Mesendoderm (in vitro differentiated cells): ENCODE measurements around the gene LSM12.

Experiments used
- DNase-seq: peaks from one replicate; pipeline ENCODE4 v3.0.0; 2013
- H2AK5ac ChIP-seq: 2 replicates; pipeline ENCODE4 v1.6.1; 2013; ENCODE audit warnings: low read length, inconsistent platforms
- H2BK120ac ChIP-seq: 2 replicates; pipeline ENCODE4 v1.6.1; 2013; ENCODE audit warnings: low read depth, mild to moderate bottlenecking, low read length, moderate library complexity, mixed read lengths
- H2BK15ac ChIP-seq: replicated peaks from 2 replicates; pipeline ENCODE4 v1.6.1; 2013; ENCODE audit warnings: low read depth, mild to moderate bottlenecking, moderate library complexity
- H2BK5ac ChIP-seq: 2 replicates; pipeline ENCODE4 v1.6.1; 2013; ENCODE audit warnings: low read length, inconsistent platforms
- H3K18ac ChIP-seq: 2 replicates; pipeline ENCODE4 v1.6.1; 2013; ENCODE audit warnings: mild to moderate bottlenecking, low read length, mixed read lengths
- H3K23ac ChIP-seq: one replicate; pipeline ENCODE4 v1.6.1; 2013; ENCODE audit warnings: low read length
- H3K27ac ChIP-seq: 2 replicates; pipeline ENCODE4 v1.5.1; 2013; ENCODE audit warnings: low read depth, mild to moderate bottlenecking, inconsistent platforms, low read length, moderate library complexity
- H3K27me3 ChIP-seq: 2 replicates; pipeline ENCODE4 v1.6.1; 2013; ENCODE audit warnings: low read length, control low read depth, mild to moderate bottlenecking, inconsistent platforms; ENCODE audit not compliant: insufficient read depth, poor library complexity
- H3K36me3 ChIP-seq: 2 replicates; pipeline ENCODE4 v1.6.1; 2013; ENCODE audit warnings: low read length, inconsistent platforms; ENCODE audit not compliant: control insufficient read depth, insufficient read depth
- H3K4ac ChIP-seq: one replicate; pipeline ENCODE4 v1.6.1; 2013; ENCODE audit warnings: low read depth, mild to moderate bottlenecking, low read length, moderate library complexity
- H3K4me1 ChIP-seq: 2 replicates; pipeline ENCODE4 v1.6.1; 2013; ENCODE audit warnings: low read depth, low read length, inconsistent platforms; ENCODE audit not compliant: control insufficient read depth
- H3K4me2 ChIP-seq: 2 replicates; pipeline ENCODE4 v1.6.1; 2013; ENCODE audit warnings: low read length
- H3K4me3 ChIP-seq: 2 replicates; pipeline ENCODE4 v1.5.1; 2013; ENCODE audit warnings: mild to moderate bottlenecking, low read length
- H3K56ac ChIP-seq: one replicate; pipeline ENCODE4 v1.6.1; 2013; ENCODE audit warnings: low read length
- H3K79me1 ChIP-seq: 2 replicates; pipeline ENCODE4 v1.6.1; 2013; ENCODE audit warnings: low read length, inconsistent platforms
- H3K79me2 ChIP-seq: 2 replicates; pipeline ENCODE4 v1.6.1; 2013; ENCODE audit warnings: mild to moderate bottlenecking, low read length; ENCODE audit not compliant: control insufficient read depth, insufficient read depth
- H3K9ac ChIP-seq: 2 replicates; pipeline ENCODE4 v1.6.1; 2013; ENCODE audit warnings: low read length, inconsistent platforms
- H4K5ac ChIP-seq: one replicate; pipeline ENCODE4 v1.6.1; 2013; ENCODE audit warnings: low read length
- H4K8ac ChIP-seq: one replicate; pipeline ENCODE4 v1.6.1; 2013; ENCODE audit warnings: low read depth, mild to moderate bottlenecking, control low read depth, low read length, moderate library complexity
- WGBS: extraction: QIAGEN DNeasy Blood & Tissue Kit; methylation state at CpG from one replicate; pipeline ENCODE4 v1.1.7; 2013; ENCODE audit warnings: low lambda C conversion rate, missing lambda C conversion rate; ENCODE audit not compliant: insufficient coverage; ENCODE audit errors: extremely low coverage; 5-methylcytosine and 5-hydroxymethylcytosine counted together

The LSM12 gene

DNA sequence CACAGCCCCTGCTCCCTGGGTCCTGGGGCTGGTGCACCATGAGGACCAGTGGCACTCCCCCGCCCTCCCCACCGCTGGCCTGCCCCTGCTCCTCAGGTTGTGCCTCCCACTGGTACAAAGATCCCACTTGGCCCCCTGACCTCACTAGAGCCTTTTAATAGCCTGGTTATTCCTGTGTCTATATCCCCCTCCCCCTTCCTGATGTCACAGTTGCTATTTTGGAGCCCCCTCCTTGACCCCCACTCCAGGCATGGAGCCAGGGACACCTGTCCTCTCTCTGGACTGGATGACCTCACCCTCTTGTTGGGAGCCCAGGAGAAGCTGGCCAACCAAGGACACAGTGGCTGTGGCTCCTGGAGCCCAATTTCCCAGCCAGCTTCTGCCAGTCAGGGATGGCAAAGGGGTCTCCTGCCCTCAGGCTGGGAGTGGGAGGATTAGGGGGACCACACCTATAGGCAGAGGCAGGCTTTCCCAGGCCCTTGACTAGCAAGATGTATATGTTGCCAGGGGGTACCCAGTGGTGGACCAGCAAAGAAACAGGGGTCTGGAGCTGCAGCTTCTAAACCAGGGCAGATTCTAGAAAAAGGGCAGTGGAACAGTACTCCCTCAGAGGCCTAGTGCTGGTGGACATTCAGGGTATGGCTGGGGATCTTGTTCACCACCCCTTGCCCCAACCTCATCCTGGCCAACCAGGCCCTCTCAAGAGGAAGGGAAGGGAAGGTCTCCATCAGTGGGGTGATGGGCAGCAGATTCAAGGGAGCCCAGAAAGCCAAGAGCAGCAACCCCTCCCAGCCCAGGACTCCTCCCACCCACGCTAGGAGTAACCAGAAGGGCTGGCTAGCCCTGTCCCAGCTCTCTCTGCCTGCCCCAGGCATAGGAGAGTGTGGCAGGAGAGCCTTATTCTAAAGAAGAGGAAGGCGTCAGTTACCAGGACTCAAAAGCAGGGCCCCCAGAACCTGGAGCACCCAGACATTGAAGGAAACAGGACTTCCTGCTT, 46.1 kb upstream of the LSM12 start:
- Histone ChIP-seq H3K27ac (no peak overlapping the region), H3K23ac (no peak overlapping the region), H2BK5ac (no peak overlapping the region), H4K8ac (no peak overlapping the region), H3K9ac (no peak overlapping the region), H3K4me3 (no peak overlapping the region), H3K36me3 (no peaks in the 10 kb centered on the region), H3K56ac (no peak overlapping the region), H3K4ac (no peak overlapping the region), H3K27me3 (no peaks in the 10 kb centered on the region), H2BK15ac (no peak overlapping the region), H3K4me2 (no peak overlapping the region), H3K79me1 (peaks cover 33% of the 10 kb centered on the region), H4K5ac (no peak overlapping the region), H2AK5ac (no peak overlapping the region), H3K79me2 (peaks cover 8% of the 10 kb centered on the region), H2BK120ac (no peak overlapping the region), H3K4me1 (peaks cover 8% of the 10 kb centered on the region), H3K18ac (no peak overlapping the region)
- WGBS: no CpG with 5 or more reads among the region's 4 CpGs
- no peak for DNase-seq

DNA sequence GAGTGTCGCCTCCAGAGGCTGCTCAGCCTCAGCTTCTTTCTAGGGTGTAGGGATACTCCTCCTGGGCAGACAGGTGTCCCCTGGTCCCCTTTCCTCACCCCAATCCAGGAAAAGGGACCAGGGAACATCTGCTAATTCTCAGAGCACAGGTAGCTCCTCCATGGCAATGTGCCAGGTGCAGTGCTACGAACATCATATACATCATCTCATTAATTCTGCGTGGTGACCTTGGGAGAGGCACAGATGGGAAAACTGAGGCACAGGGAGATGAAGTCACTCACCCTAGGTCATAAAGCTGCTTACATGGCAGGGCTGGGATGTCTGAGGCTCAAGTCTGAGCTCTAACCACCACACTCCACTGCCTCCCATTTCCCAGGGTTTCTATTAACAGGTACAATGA, 45.3 kb upstream of the LSM12 start:
- Histone ChIP-seq H2BK15ac (no peak overlapping the region), H2BK120ac (no peak overlapping the region), H3K4me1 (peaks cover 7% of the 10 kb centered on the region), H3K4ac (no peak overlapping the region), H3K18ac (no peak overlapping the region), H4K8ac (no peak overlapping the region), H3K27ac (no peak overlapping the region), H4K5ac (no peak overlapping the region), H3K79me2 (peaks cover 6% of the 10 kb centered on the region), H3K79me1 (peaks cover 30% of the 10 kb centered on the region), H3K4me3 (no peak overlapping the region), H2BK5ac (no peak overlapping the region), H3K23ac (no peak overlapping the region), H2AK5ac (peak overlapping the region; percentile 78), H3K9ac (peak overlapping the region; percentile 44), H3K4me2 (no peak overlapping the region), H3K36me3 (no peaks in the 10 kb centered on the region), H3K27me3 (no peaks in the 10 kb centered on the region), H3K56ac (peak overlapping the region; percentile 44)
- WGBS: no CpG with 5 or more reads among the region's 3 CpGs
- DNase-seq: no peak

DNA sequence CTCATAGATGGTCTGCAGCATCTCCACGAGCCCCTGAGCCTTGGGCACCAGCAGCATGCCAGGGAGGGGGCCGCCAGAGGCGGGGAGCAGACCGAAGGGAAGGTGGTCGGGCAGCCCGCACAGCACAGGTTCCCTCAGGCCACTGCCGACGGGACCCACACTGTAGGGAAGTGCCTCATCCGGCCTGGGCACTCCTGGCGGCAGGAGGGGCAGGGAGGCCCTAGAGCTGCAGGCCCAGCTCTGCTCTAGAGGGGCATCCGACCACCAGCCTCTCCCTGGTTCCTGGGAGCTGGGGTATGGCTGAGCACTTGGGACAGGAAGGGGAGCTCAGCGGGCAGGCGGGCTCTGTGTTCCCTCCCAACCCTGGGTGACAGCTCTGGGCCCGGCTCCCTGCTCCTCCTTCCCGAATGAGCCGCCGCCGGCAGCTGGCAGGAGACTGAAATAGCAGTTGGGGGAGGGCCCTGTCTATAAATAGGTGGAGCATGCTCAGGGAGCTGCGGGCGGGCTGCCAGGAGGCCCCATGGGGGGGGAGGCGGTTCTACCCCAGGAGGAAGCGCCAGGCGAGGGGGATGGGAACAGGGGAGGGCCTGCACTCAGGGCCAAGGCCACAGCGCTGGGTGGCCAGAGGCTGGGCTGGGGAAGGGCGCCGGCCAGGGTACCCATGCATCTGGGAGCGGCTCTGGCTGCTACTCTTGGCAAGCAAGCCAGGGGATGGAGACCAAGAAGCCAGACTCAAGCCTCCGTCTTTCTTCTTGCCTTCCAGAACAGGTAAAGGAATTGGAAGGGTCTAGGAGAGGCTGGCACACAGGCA, 44.6 kb upstream of the LSM12 start:
- H3K4me2 ChIP-seq: peak overlapping the region; percentile 39
- peak overlapping the region; percentile 58 for H3K27ac ChIP-seq
- no peak overlapping the region for H2AK5ac ChIP-seq
- H3K27me3 ChIP-seq: no peaks in the 10 kb centered on the region
- peaks cover 30% of the 10 kb centered on the region for H3K79me1 ChIP-seq
- H3K18ac ChIP-seq: no peak overlapping the region
- H2BK120ac ChIP-seq: no peak overlapping the region
- H3K36me3 ChIP-seq: no peaks in the 10 kb centered on the region
- peak overlapping the region; percentile 29 for H2BK5ac ChIP-seq
- no peak overlapping the region for H4K8ac ChIP-seq
- DNase-seq: peak; percentile 94
- H3K56ac ChIP-seq: peak overlapping the region; percentile 86
- H3K79me2 ChIP-seq: peaks cover 6% of the 10 kb centered on the region
- no peak overlapping the region for H3K4me3 ChIP-seq
- H3K4ac ChIP-seq: no peak overlapping the region
- no CpG with 5 or more reads among the region's 28 CpGs for WGBS
- peaks cover 7% of the 10 kb centered on the region for H3K4me1 ChIP-seq
- no peak overlapping the region for H4K5ac ChIP-seq
- H3K9ac ChIP-seq: peak overlapping the region; percentile 62
- H2BK15ac ChIP-seq: no peak overlapping the region
- no peak overlapping the region for H3K23ac ChIP-seq

DNA sequence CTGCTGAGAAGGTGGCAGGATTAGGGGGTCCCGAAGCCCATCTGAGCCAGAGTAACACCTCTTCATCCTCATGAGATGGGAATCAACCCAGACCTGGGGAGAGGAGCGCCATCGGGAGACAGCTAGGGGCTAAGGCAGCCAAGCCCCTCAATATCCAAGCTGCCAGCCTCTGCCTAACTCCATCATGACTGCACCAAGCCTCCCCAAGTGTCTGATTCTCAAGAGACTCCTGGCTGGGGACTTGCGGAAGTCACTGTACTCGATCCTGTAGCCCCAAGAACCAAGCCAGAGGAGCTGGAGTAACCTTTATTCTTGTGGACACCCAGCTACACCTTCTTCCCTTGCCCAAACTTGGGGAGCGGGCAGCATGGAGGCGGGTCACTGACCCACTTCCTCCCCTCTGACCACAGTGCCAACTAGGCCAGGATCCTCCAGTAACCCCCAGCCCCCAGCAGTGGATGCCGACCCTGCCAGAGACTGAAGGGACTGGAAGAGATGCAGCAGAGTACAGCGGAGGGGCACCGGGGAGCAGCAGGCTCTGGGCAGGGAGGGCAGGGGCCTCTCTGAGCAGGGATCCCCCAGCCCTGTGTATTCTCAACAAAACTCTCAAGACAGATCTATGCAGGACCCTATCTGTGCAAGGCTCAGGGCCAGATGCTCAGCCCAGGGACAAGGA, 43.7 kb upstream of the LSM12 start:
- Histone ChIP-seq H3K4me2 (no peak overlapping the region), H2BK5ac (no peak overlapping the region), H3K27ac (no peak overlapping the region), H2BK15ac (no peak overlapping the region), H4K5ac (no peak overlapping the region), H4K8ac (no peak overlapping the region), H3K79me2 (peaks cover 6% of the 10 kb centered on the region), H2BK120ac (no peak overlapping the region), H3K4me1 (peaks cover 7% of the 10 kb centered on the region), H2AK5ac (no peak overlapping the region), H3K79me1 (peaks cover 31% of the 10 kb centered on the region), H3K23ac (no peak overlapping the region), H3K9ac (no peak overlapping the region), H3K18ac (no peak overlapping the region), H3K56ac (peak overlapping the region; percentile 86), H3K27me3 (no peaks in the 10 kb centered on the region), H3K4me3 (no peak overlapping the region), H3K36me3 (no peaks in the 10 kb centered on the region), H3K4ac (no peak overlapping the region)
- DNase-seq: no peak
- no CpG with 5 or more reads among the region's 10 CpGs for WGBS

DNA sequence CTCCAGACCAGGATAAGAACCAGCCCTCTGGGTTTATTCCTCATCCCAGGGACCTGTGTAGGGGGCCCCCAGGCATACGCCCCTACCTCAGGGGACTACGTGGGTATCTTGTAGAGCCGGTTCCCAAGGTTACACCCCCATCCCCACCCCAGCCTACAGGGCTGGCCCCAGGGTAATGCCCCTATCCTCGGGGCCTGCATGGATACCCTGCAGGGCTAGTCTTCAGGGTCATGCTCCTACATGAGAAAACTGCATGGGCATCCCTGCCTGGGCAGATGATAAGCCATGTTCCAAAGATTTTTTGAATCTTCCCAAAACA, 42.8 kb upstream of the LSM12 start:
- Histone ChIP-seq H3K36me3 (no peaks in the 10 kb centered on the region), H3K27me3 (no peaks in the 10 kb centered on the region), H2AK5ac (no peak overlapping the region), H3K79me1 (peaks cover 33% of the 10 kb centered on the region), H3K18ac (no peak overlapping the region), H3K4ac (no peak overlapping the region), H3K4me1 (peaks cover 7% of the 10 kb centered on the region), H3K56ac (no peak overlapping the region), H2BK15ac (no peak overlapping the region), H3K4me2 (no peak overlapping the region), H3K79me2 (peaks cover 6% of the 10 kb centered on the region), H3K4me3 (no peak overlapping the region), H4K8ac (no peak overlapping the region), H4K5ac (no peak overlapping the region), H3K23ac (no peak overlapping the region), H3K27ac (no peak overlapping the region), H3K9ac (no peak overlapping the region), H2BK5ac (no peak overlapping the region), H2BK120ac (no peak overlapping the region)
- no peak for DNase-seq
- WGBS: no CpG with 5 or more reads among the region's 4 CpGs
